Measurements from ENCODE around the gene BHLHE40.
A peak's percentile ranks its signal among the peaks of the same experiment; 100 is the strongest.

BHLHE40 gene

GRCh38 chr3:4974154-4974553, 5.1 kb upstream of the BHLHE40 start:
- TF ChIP-seq EZH2phosphoT487 (IDR thresholded peaks at IDR 0.05; ENCODE audit: low read length) (no peak), CTCF (IDR thresholded peaks at IDR 0.05; ENCODE audit: low read length) (no peak), EZH2 (optimal IDR thresholded peaks at IDR 0.05; ENCODE audit: low read depth, low read length) (no peak)
- Histone ChIP-seq H3K27ac (ENCODE audit: low read length) (no peak overlapping the region), H3K4me3 (ENCODE audit: low read length) (no peak overlapping the region), H3F3A (ENCODE audit: insufficient read depth, low read length) (peaks cover 22% of the 10 kb centered on the region), H3K27me3 (replicated peaks; ENCODE audit: insufficient read depth, low read length) (no peaks in the 10 kb centered on the region), H4K20me1 (ENCODE audit: insufficient read depth, low read length) (no peaks in the 10 kb centered on the region), H3K9me3 (replicated peaks; ENCODE audit: insufficient read depth, low read length) (no peaks in the 10 kb centered on the region), H3K79me2 (ENCODE audit: low read length) (no peaks in the 10 kb centered on the region), H3K4me2 (ENCODE audit: low read depth, low read length) (no peak overlapping the region), H3K9me2 (replicated peaks; ENCODE audit: insufficient read depth, low read length) (no peaks in the 10 kb centered on the region), H2AFZ (ENCODE audit: low read length) (no peak overlapping the region), H3K36me3 (replicated peaks; ENCODE audit: insufficient read depth, low read length) (no peaks in the 10 kb centered on the region), H3K9ac (ENCODE audit: low read length) (no peak overlapping the region), H3K4me1 (ENCODE audit: low read length) (peaks cover 8% of the 10 kb centered on the region)
- DNase-seq: no peak

- TF ChIP-seq EZH2phosphoT487 (IDR thresholded peaks at IDR 0.05; ENCODE audit: low read length) (no peak), CTCF (IDR thresholded peaks at IDR 0.05; ENCODE audit: low read length) (peak; percentile 48)
- Histone ChIP-seq H2AFZ (ENCODE audit: low read length) (no peak overlapping the region), H3K4me1 (ENCODE audit: low read length) (peaks cover 8% of the 10 kb centered on the region), H3K27ac (ENCODE audit: low read length) (no peak overlapping the region), H3K36me3 (replicated peaks; ENCODE audit: insufficient read depth, low read length) (no peaks in the 10 kb centered on the region), H3K27me3 (replicated peaks; ENCODE audit: insufficient read depth, low read length) (no peaks in the 10 kb centered on the region), H3K9me3 (replicated peaks; ENCODE audit: insufficient read depth, low read length) (no peaks in the 10 kb centered on the region), H3K4me3 (ENCODE audit: low read length) (no peak overlapping the region), H3K9me2 (replicated peaks; ENCODE audit: insufficient read depth, low read length) (no peaks in the 10 kb centered on the region), H3K4me2 (ENCODE audit: low read depth, low read length) (no peak overlapping the region), H4K20me1 (ENCODE audit: insufficient read depth, low read length) (no peaks in the 10 kb centered on the region), H3K9ac (ENCODE audit: low read length) (no peak overlapping the region), H3K79me2 (ENCODE audit: low read length) (peaks cover 5% of the 10 kb centered on the region; the same call in 1 of the 2 replicates), H3F3A (ENCODE audit: insufficient read depth, low read length) (peaks cover 28% of the 10 kb centered on the region)
- DNase-seq: no peak
These were observed 3.1 kb upstream of the BHLHE40 start for GRCh38 chr3:4976109-4976508.

- peak overlapping the region; percentile 96 for H3K27ac ChIP-seq (ENCODE audit: low read length)
- H3K9ac ChIP-seq (ENCODE audit: low read length): peak overlapping the region; percentile 83
- H3K27me3 ChIP-seq (replicated peaks; ENCODE audit: insufficient read depth, low read length): no peaks in the 10 kb centered on the region
- no peaks in the 10 kb centered on the region for H3K36me3 ChIP-seq (replicated peaks; ENCODE audit: insufficient read depth, low read length)
- peaks cover 12% of the 10 kb centered on the region for H3K4me1 ChIP-seq (ENCODE audit: low read length)
- no peaks in the 10 kb centered on the region for H3K9me3 ChIP-seq (replicated peaks; ENCODE audit: insufficient read depth, low read length)
- H3K79me2 ChIP-seq (ENCODE audit: low read length): peaks cover 9% of the 10 kb centered on the region; the same call in 1 of the 2 replicates
- H2AFZ ChIP-seq (ENCODE audit: low read length): peak overlapping the region; percentile 87
- no peaks in the 10 kb centered on the region for H4K20me1 ChIP-seq (ENCODE audit: insufficient read depth, low read length)
- H3K4me2 ChIP-seq (ENCODE audit: low read depth, low read length): peak overlapping the region; percentile 99
- peak; percentile 39 for DNase-seq
- H3K4me3 ChIP-seq (ENCODE audit: low read length): peak overlapping the region; percentile 78
- TF ChIP-seq EZH2phosphoT487 (IDR thresholded peaks at IDR 0.05; ENCODE audit: low read length): no peak
- no peak for TF ChIP-seq EZH2 (optimal IDR thresholded peaks at IDR 0.05; ENCODE audit: low read depth, low read length)
- no peak for TF ChIP-seq CTCF (IDR thresholded peaks at IDR 0.05; ENCODE audit: low read length)
- peaks cover 31% of the 10 kb centered on the region for H3F3A ChIP-seq (ENCODE audit: insufficient read depth, low read length)
- no peaks in the 10 kb centered on the region for H3K9me2 ChIP-seq (replicated peaks; ENCODE audit: insufficient read depth, low read length)
These were observed 2.0 kb upstream of the BHLHE40 start for GRCh38 chr3:4977001-4977852.
